Caco-2 (cell line): ENCODE measurements around the gene KLHL30. TPM values are rescaled to one million over a fixed set of nuclear protein-coding genes. Genes with fewer than 3 reads are reported as not detected.

ENCODE experiments used
- BruUV-seq: library from RNA; stranded (reverse); fragments of 400-500 nt; replicated peaks from 2 replicates; lab custom pipeline; 2021; lab: Mats Ljungman, UMichigan
- CTCF ChIA-PET: fragments of 300-600 bp; sonication (Branson Sonifier 250); formaldehyde crosslinking; loops from one replicate; lab custom pipeline; 2022; ENCODE audit warnings: antibody characterized with exemption; lab: Charles Lee
- POLR2A ChIA-PET: fragments of 300-600 bp; sonication (Branson Sonifier 250); formaldehyde crosslinking; loops from one replicate; lab custom pipeline; 2022; ENCODE audit warnings: antibody characterized with exemption; lab: Charles Lee
- DNase-seq, 2 experiments: peaks; one replicate each; pipeline versions ENCODE4 v3.0.0 to v3.0.0-alpha.2; 2020 to 2022
- H3K27me3 ChIP-seq: replicated peaks from 2 replicates; pipeline ENCODE4 v1.6.0; 2011; ENCODE audit warnings: low read length; ENCODE audit not compliant: control insufficient read depth, insufficient read depth
- H3K36me3 ChIP-seq: 2 replicates; pipeline ENCODE4 v1.5.1; 2011; ENCODE audit warnings: low read length; ENCODE audit not compliant: control insufficient read depth, insufficient read depth
- H3K4me1 ChIP-seq: fragments of 250-450 bp; sonication (Bioruptor Pico); 2 replicates; pipeline ENCODE4 v1.5.1; 2020; ENCODE audit warnings: mild to moderate bottlenecking
- H3K4me3 ChIP-seq: 2 replicates; pipeline ENCODE4 v1.5.1; 2011; ENCODE audit warnings: low read depth, mild to moderate bottlenecking, control low read depth, low read length
- H3K9me3 ChIP-seq: fragments of 250-450 bp; sonication (Bioruptor Pico); 2 replicates; pipeline ENCODE4 v1.5.1; 2020; ENCODE audit warnings: mild to moderate bottlenecking, moderate library complexity
- H3K27ac Mint-ChIP-seq: one replicate; pipeline ENCODE4 v1.8.0; 2022; ENCODE audit warnings: mixed read lengths; ENCODE audit not compliant: unreplicated experiment
- H3K27me3 Mint-ChIP-seq: one replicate; pipeline ENCODE4 v1.8.0; 2022; ENCODE audit warnings: mixed read lengths; ENCODE audit not compliant: insufficient read depth, unreplicated experiment
- H3K36me3 Mint-ChIP-seq: one replicate; pipeline ENCODE4 v1.8.0; 2022; ENCODE audit warnings: mild to moderate bottlenecking, mixed read lengths; ENCODE audit not compliant: insufficient read depth, unreplicated experiment
- H3K4me1 Mint-ChIP-seq: one replicate; pipeline ENCODE4 v1.8.0; 2022; ENCODE audit warnings: low read depth, mixed read lengths; ENCODE audit not compliant: unreplicated experiment
- H3K4me3 Mint-ChIP-seq: one replicate; pipeline ENCODE4 v1.8.0; 2022; ENCODE audit warnings: mild to moderate bottlenecking, moderate library complexity, mixed read lengths; ENCODE audit not compliant: unreplicated experiment
- H3K9me3 Mint-ChIP-seq: one replicate; pipeline ENCODE4 v1.8.0; 2022; ENCODE audit warnings: mixed read lengths; ENCODE audit not compliant: unreplicated experiment
- CTCF ChIP-seq, 2 experiments: fragments of 200-600 bp in 1 of 2; IDR thresholded peaks; 1 replicate in 1 of 2; 2 replicates in 1 of 2; pipeline versions ENCODE4 v1.5.1 to v1.8.0; 2011 to 2022; ENCODE audit warnings: antibody characterized with exemption in 1 of 2, control low read depth in 1 of 2, inconsistent platforms in 1 of 2, low read depth in 1 of 2, low read length in 1 of 2, mild to moderate bottlenecking in 1 of 2, moderate library complexity in 1 of 2; ENCODE audit not compliant: insufficient read depth in 1 of 2, severe bottlenecking in 1 of 2, unreplicated experiment in 1 of 2
- intact Hi-C: fragments of 100-400 bp; cut with micrococcal nuclease; formaldehyde crosslinking; loops from one replicate; pipeline ENCODE4 v1.10.0; 2022; ENCODE audit not compliant: unreplicated experiment
- total RNA-seq: library from RNA; stranded (reverse); gene quantifications from 2 replicates; pipeline ENCODE4 v1.2.3, GENCODE V29; 2022

The KLHL30 gene
- total RNA-seq, 1 experiment from 2014 or later, result 0.36 TPM

GRCh38 chr2:238139196-238140039 is 950 bp downstream of the KLHL30 start:
- Mint-ChIP-seq H3K27me3 (no peaks in the 10 kb centered on the region), H3K27ac (no peak overlapping the region), H3K4me3 (no peak overlapping the region), H3K36me3 (no peaks in the 10 kb centered on the region), H3K4me1 (no peaks in the 10 kb centered on the region), H3K9me3 (no peaks in the 10 kb centered on the region)
- TF ChIP-seq CTCF (IDR thresholded peaks at IDR 0.05; ENCODE audit: insufficient read depth in 1 of 2, low read depth in 1 of 2, low read length in 1 of 2, severe bottlenecking in 1 of 2, unreplicated experiment in 1 of 2), result peak in 1 of 2 experiments; percentile 22
- H3K9me3 ChIP-seq, result no peaks in the 10 kb centered on the region
- H3K4me3 ChIP-seq, result no peak overlapping the region
- POLR2A ChIA-PET, result no interaction called here
- no TSS peak for BruUV-seq
- intact Hi-C loops, result no loop called here
- H3K27me3 ChIP-seq, result no peaks in the 10 kb centered on the region
- CTCF ChIA-PET, result interaction anchor here (0.6 kb wide), 1 partner anchor 79 kb away, joined by 3 read pairs; no protein-coding TSS in a partner anchor
- H3K36me3 ChIP-seq, result no peaks in the 10 kb centered on the region
- no peak for DNase-seq
- H3K4me1 ChIP-seq, result no peaks in the 10 kb centered on the region

- H3K4me3 ChIP-seq, result no peak overlapping the region
- DNase-seq, result no peak
- H3K36me3 ChIP-seq, result no peaks in the 10 kb centered on the region
- H3K27ac Mint-ChIP-seq, result no peak overlapping the region
- H3K27me3 ChIP-seq, result no peaks in the 10 kb centered on the region
- no peaks in the 10 kb centered on the region for H3K36me3 Mint-ChIP-seq
- no peaks in the 10 kb centered on the region for H3K27me3 Mint-ChIP-seq
- H3K4me3 Mint-ChIP-seq, result no peak overlapping the region
- H3K4me1 ChIP-seq, result no peaks in the 10 kb centered on the region
- CTCF ChIA-PET, result no interaction called here
- TF ChIP-seq CTCF (IDR thresholded peaks at IDR 0.05; ENCODE audit: insufficient read depth in 1 of 2, low read depth in 1 of 2, low read length in 1 of 2, severe bottlenecking in 1 of 2, unreplicated experiment in 1 of 2), result no peak
- no peaks in the 10 kb centered on the region for H3K9me3 ChIP-seq
- no peaks in the 10 kb centered on the region for H3K4me1 Mint-ChIP-seq
- H3K9me3 Mint-ChIP-seq, result no peaks in the 10 kb centered on the region
- intact Hi-C loops, result no loop called here
- POLR2A ChIA-PET, result no interaction called here
- BruUV-seq, result no TSS peak
These were observed 1.6 kb downstream of the KLHL30 start for GRCh38 chr2:238140040-238140439.

- POLR2A ChIA-PET, result no interaction called here
- H3K9me3 ChIP-seq, result no peaks in the 10 kb centered on the region
- H3K4me1 ChIP-seq, result no peaks in the 10 kb centered on the region
- no TSS peak for BruUV-seq
- H3K36me3 ChIP-seq, result no peaks in the 10 kb centered on the region
- H3K27ac Mint-ChIP-seq, result no peak overlapping the region
- H3K36me3 Mint-ChIP-seq, result no peaks in the 10 kb centered on the region
- no peaks in the 10 kb centered on the region for H3K4me1 Mint-ChIP-seq
- DNase-seq, result no peak
- H3K27me3 ChIP-seq, result no peaks in the 10 kb centered on the region
- CTCF ChIA-PET, result no interaction called here
- H3K4me3 Mint-ChIP-seq, result no peak overlapping the region
- no peaks in the 10 kb centered on the region for H3K9me3 Mint-ChIP-seq
- TF ChIP-seq CTCF (IDR thresholded peaks at IDR 0.05; ENCODE audit: insufficient read depth in 1 of 2, low read depth in 1 of 2, low read length in 1 of 2, severe bottlenecking in 1 of 2, unreplicated experiment in 1 of 2), result no peak
- intact Hi-C loops, result no loop called here
- no peak overlapping the region for H3K4me3 ChIP-seq
- no peaks in the 10 kb centered on the region for H3K27me3 Mint-ChIP-seq
These were observed 2.5 kb downstream of the KLHL30 start for GRCh38 chr2:238140721-238141540.
